A549 (cell line): ENCODE measurements around the gene EPHB4. TPM values are rescaled to one million over a fixed set of nuclear protein-coding genes. Genes with fewer than 3 reads are reported as not detected.

Experiments
- ATAC-seq, 2 experiments: fragments of 200-7000 bp in 1 of 2; fragments of >200 bp in 1 of 2; cut with Nextera tagmentation in 1 of 2; cut with Tn5 transposase in 1 of 2; 3 replicates each; pipeline versions ENCODE4 v1.8.0 to v1.9.1; 2018 to 2020; ENCODE audit warnings: mild to moderate bottlenecking in 1 of 2, moderate library complexity in 1 of 2
- CTCF ChIA-PET: fragments of 300-600 bp; sonication (Branson Sonifier 250); formaldehyde crosslinking; extraction: SDS; loops from one replicate; lab custom pipeline; 2021; ENCODE audit warnings: antibody characterized with exemption, inconsistent platforms; lab: Yijun Ruan, JAX
- POLR2A ChIA-PET: fragments of 350-600 bp; formaldehyde crosslinking; extraction: SDS; loops from one replicate; lab custom pipeline; 2021; ENCODE audit warnings: antibody characterized with exemption, inconsistent platforms; lab: Yijun Ruan, JAX
- DNase-seq, 2 experiments: peaks; one replicate each; pipeline versions ENCODE4 v3.0.0 to v3.0.0-alpha.2; 2011 to 2016; ENCODE audit warnings: low read depth in 1 of 2, low spot score in 1 of 2
- FAIRE-seq: peaks from 2 replicates; lab custom pipeline; 2011; peaks lifted over from hg19 to GRCh38; lab: Jason Lieb, UNC
- H3K27ac ChIP-seq, 2 experiments: fragments of >200 bp; sonication (Bioruptor Twin); formaldehyde crosslinking; 3 replicates each; pipeline ENCODE4 v1.5.1; 2016 to 2017
- H3K4me1 ChIP-seq: fragments of >200 bp; sonication (Bioruptor Twin); formaldehyde crosslinking; 3 replicates; pipeline ENCODE4 v1.6.1; 2016
- H3K4me2 ChIP-seq: fragments of >200 bp; sonication (Bioruptor Twin); formaldehyde crosslinking; 3 replicates; pipeline ENCODE4 v1.6.1; 2016
- H3K4me3 ChIP-seq: fragments of >200 bp; sonication (Bioruptor Twin); formaldehyde crosslinking; 3 replicates; pipeline ENCODE4 v1.5.1; 2016
- H3K9me3 ChIP-seq: fragments of >200 bp; sonication (Bioruptor Twin); formaldehyde crosslinking; 3 replicates; pipeline ENCODE4 v1.6.1; 2016
- CBX8 ChIP-seq: fragments of 200-600 bp; sonication (generic); IDR thresholded peaks from 2 replicates; pipeline ENCODE4 v1.6.1; 2016
- CHD2 ChIP-seq: fragments of 150-350 bp; IDR thresholded peaks from 2 replicates; pipeline ENCODE4 v1.6.1; 2014; ENCODE audit warnings: low read length; ENCODE audit not compliant: partially characterized antibody
- CHD4 ChIP-seq: fragments of 200-600 bp; sonication (generic); IDR thresholded peaks from 2 replicates; pipeline ENCODE4 v1.6.1; 2016; ENCODE audit warnings: antibody characterized with exemption, mild to moderate bottlenecking, borderline replicate concordance
- EP300 ChIP-seq, 2 experiments: fragments of >200 bp; sonication (Bioruptor Twin); formaldehyde crosslinking; IDR thresholded peaks; 2 replicates in 1 of 2; 3 replicates in 1 of 2; pipeline ENCODE4 v1.6.1; 2016 to 2017
- FOSL2 ChIP-seq, 2 experiments: fragments of 450-650 bp in 1 of 2; fragments of >200 bp in 1 of 2; sonication (Bioruptor Twin) in 1 of 2; formaldehyde crosslinking; IDR thresholded peaks; 2 replicates each; pipeline versions ENCODE4 v1.5.0 to v1.6.1; 2016 to 2020; ENCODE audit warnings: mild to moderate bottlenecking in 1 of 2, moderate library complexity in 1 of 2
- JUN ChIP-seq, 2 experiments: fragments of >200 bp; sonication (Bioruptor Twin); formaldehyde crosslinking; IDR thresholded peaks; 2 replicates in 1 of 2; 3 replicates in 1 of 2; pipeline ENCODE4 v1.6.1; 2016 to 2017
- JUNB ChIP-seq: fragments of >200 bp; sonication (Bioruptor Twin); formaldehyde crosslinking; IDR thresholded peaks from 2 replicates; pipeline ENCODE4 v1.6.1; 2016
- MAZ ChIP-seq: fragments of 150-350 bp; IDR thresholded peaks from 2 replicates; pipeline ENCODE4 v1.6.1; 2014; ENCODE audit warnings: antibody characterized with exemption, low read depth, low read length, borderline replicate concordance
- MYC ChIP-seq: IDR thresholded peaks from 2 replicates; pipeline ENCODE4 v1.6.1; 2012; ENCODE audit warnings: mild to moderate bottlenecking, inconsistent platforms, low read length, improper control_type of control experiment, borderline replicate concordance
- NPAS2 ChIP-seq: fragments of 250-450 bp; sonication (Bioruptor Pico); IDR thresholded peaks from 2 replicates; pipeline ENCODE4 v1.8.0; 2022; ENCODE audit warnings: mild to moderate bottlenecking, moderate library complexity, borderline replicate concordance
- NR3C1 ChIP-seq: fragments of >200 bp; sonication (Bioruptor Twin); formaldehyde crosslinking; IDR thresholded peaks from 3 replicates; pipeline ENCODE4 v1.6.1; 2017
- PHF8 ChIP-seq: fragments of 200-600 bp; sonication (generic); IDR thresholded peaks from 2 replicates; pipeline ENCODE4 v1.6.1; 2016; ENCODE audit warnings: low read depth, mild to moderate bottlenecking, antibody characterized with exemption, moderate library complexity, borderline replicate concordance
- RAD21 ChIP-seq, 2 experiments: fragments of >200 bp in 1 of 2; sonication (Bioruptor Twin) in 1 of 2; formaldehyde crosslinking in 1 of 2; IDR thresholded peaks in 1 of 2; conservative IDR thresholded peaks in 1 of 2; 2 replicates in 1 of 2; 3 replicates in 1 of 2; pipeline ENCODE4 v1.6.1; 2012 to 2018; ENCODE audit warnings: inconsistent platforms in 1 of 2
- RCOR1 ChIP-seq: fragments of 150-350 bp; IDR thresholded peaks from 2 replicates; pipeline ENCODE4 v1.6.1; 2014; ENCODE audit warnings: antibody characterized with exemption, low read length, low read depth
- SMC3 ChIP-seq: fragments of >200 bp; sonication (Bioruptor Twin); formaldehyde crosslinking; IDR thresholded peaks from 3 replicates; pipeline ENCODE4 v1.6.1; 2018; ENCODE audit warnings: inconsistent platforms
- TFCP2L1 ChIP-seq: fragments of 250-450 bp; sonication (Bioruptor Pico); IDR thresholded peaks from 2 replicates; pipeline ENCODE4 v1.5.0; 2021; ENCODE audit warnings: mild to moderate bottlenecking
- ZFP36 ChIP-seq: fragments of 450-650 bp; IDR thresholded peaks from 2 replicates; pipeline ENCODE4 v1.6.1; 2014; ENCODE audit warnings: borderline replicate concordance; ENCODE audit not compliant: partially characterized antibody
- ZSCAN20 ChIP-seq: fragments of 250-450 bp; sonication (Bioruptor Pico); IDR thresholded peaks from 2 replicates; pipeline ENCODE4 v1.8.0; 2022; ENCODE audit warnings: mild to moderate bottlenecking, moderate library complexity
- WGBS: methylation state at CpG from one replicate; pipeline ENCODE4 v1.1.6; 2017; ENCODE audit errors: missing lambda C conversion rate; 5-methylcytosine and 5-hydroxymethylcytosine counted together
- polyA plus RNA-seq, 4 experiments: library from polyadenylated mRNA; depleted of rRNA in 3 of 4; stranded (reverse); fragments of >200 nt; fragmentation: RNase III in 1 of 4; extraction: RNeasy Plus Mini Kit Qiagen cat#74134 plus additional on column Dnase treatment in 1 of 4; gene quantifications; 2 replicates in 3 of 4; 3 replicates in 1 of 4; pipeline ENCODE4 v1.2.3, GENCODE V29; 2011 to 2017
- TF ChIP-seq, protein P1 (sequence below): fragments of 250-450 bp; sonication (Bioruptor Pico); IDR thresholded peaks from 2 replicates; pipeline ENCODE4 v1.5.0; 2020; ENCODE audit warnings: low read depth, mild to moderate bottlenecking, moderate library complexity
- TF ChIP-seq, protein P2 (sequence below): fragments of >200 bp; sonication (Bioruptor Twin); formaldehyde crosslinking; IDR thresholded peaks from 3 replicates; pipeline ENCODE4 v1.6.1; 2016
- TF ChIP-seq, protein P3 (sequence below): fragments of 200-600 bp; sonication (generic); IDR thresholded peaks from 2 replicates; pipeline ENCODE4 v1.6.1; 2016; ENCODE audit warnings: antibody characterized with exemption, mild to moderate bottlenecking, moderate library complexity
- TF ChIP-seq, protein P4 (sequence below): fragments of >200 bp; sonication (Bioruptor Twin); formaldehyde crosslinking; IDR thresholded peaks from 3 replicates; pipeline ENCODE4 v1.5.1; 2016

Gene EPHB4
- polyA plus RNA-seq, 2 of the 4 experiments (the other 2 are of a cell fraction) = 30.4 to 40.5 TPM

DNA sequence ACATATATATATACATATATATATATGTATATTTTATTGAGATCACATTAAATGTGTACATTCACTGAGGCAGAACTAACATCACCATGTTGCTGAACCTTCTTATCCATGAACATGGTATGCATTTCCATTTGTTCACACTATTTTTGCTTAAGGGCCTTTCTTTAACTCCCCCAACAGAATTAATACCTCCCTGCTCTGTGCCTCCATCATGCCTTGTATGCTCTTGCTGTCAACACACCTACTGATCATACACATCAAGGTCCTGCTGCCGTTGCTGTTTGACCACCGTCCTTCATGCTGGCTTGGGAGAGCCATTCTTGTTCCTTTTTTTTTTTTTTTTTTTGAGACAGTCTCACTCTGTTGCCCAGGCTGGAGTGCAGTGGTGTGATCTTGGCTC, 43.5 kb downstream of the EPHB4 start:
- H3K27ac ChIP-seq = no peak overlapping the region
- H3K4me3 ChIP-seq = no peak overlapping the region
- ChIA-PET CTCF (no interaction called here), POLR2A (no interaction called here)
- H3K4me2 ChIP-seq = no peak overlapping the region
- no peak for ATAC-seq
- no peaks in the 10 kb centered on the region for H3K4me1 ChIP-seq
- no peak for FAIRE-seq
- DNase-seq = no peak
- WGBS = 88% methylated on average over 2 of the region's 2 CpGs
- H3K9me3 ChIP-seq = peaks cover 5% of the 10 kb centered on the region; the same call in 2 of the 3 replicates
- TF ChIP-seq CBX8 (no peak), NR3C1 (no peak), CHD2 (no peak), SMC3 (no peak), ZSCAN20 (no peak), ZFP36 (no peak), NPAS2 (CRISPR knock-in tag) (no peak)
- TF ChIP-seq, protein P1, sequence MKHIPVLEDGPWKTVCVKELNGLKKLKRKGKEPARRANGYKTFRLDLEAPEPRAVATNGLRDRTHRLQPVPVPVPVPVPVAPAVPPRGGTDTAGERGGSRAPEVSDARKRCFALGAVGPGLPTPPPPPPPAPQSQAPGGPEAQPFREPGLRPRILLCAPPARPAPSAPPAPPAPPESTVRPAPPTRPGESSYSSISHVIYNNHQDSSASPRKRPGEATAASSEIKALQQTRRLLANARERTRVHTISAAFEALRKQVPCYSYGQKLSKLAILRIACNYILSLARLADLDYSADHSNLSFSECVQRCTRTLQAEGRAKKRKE (CRISPR knock-in tag) = no peak
- TF ChIP-seq, protein P2, sequence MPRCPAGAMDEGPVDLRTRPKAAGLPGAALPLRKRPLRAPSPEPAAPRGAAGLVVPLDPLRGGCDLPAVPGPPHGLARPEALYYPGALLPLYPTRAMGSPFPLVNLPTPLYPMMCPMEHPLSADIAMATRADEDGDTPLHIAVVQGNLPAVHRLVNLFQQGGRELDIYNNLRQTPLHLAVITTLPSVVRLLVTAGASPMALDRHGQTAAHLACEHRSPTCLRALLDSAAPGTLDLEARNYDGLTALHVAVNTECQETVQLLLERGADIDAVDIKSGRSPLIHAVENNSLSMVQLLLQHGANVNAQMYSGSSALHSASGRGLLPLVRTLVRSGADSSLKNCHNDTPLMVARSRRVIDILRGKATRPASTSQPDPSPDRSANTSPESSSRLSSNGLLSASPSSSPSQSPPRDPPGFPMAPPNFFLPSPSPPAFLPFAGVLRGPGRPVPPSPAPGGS = no peak

DNA sequence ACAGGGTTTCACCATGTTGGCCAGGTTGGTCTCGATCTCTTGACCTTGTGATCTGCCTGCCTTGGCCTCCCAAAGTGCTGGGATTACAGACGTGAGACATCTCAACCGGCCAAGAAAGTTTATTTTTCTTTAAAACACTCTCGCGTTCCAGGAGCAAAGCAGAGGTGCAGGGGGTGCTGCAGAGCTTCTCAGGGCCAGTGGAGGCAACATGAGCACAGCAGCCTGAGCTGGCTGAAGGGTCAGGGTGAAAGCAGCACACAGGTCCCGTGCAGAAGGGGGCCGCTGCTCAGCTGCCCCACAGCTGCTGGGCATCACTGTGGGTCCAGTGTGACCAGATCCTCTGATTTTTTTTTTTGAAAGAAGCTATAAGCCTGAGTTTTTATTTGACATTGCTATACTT, 46.1 kb downstream of the EPHB4 start:
- DNase-seq = no peak
- peak; percentile 63 to 76; a peak in 5 of 6 replicates for ATAC-seq
- Histone ChIP-seq H3K4me1 (no peaks in the 10 kb centered on the region), H3K27ac (no peak overlapping the region)
- 41% methylated on average over 7 of the region's 7 CpGs for WGBS
- ChIA-PET POLR2A (interaction anchor here (0.5 kb wide), 1 partner anchor 91 kb away, joined by 6 read pairs; no protein-coding TSS in a partner anchor), CTCF (interaction anchor here (1.2 to 1.8 kb wide), 3 partner anchors 18 to 71 kb away, joined by 4 to 9 read pairs (median 6); partner anchors contain the start of gene SLC12A9)
- no peak for FAIRE-seq
- no peak for TF ChIP-seq CHD2
- no peak for TF ChIP-seq TFCP2L1 (CRISPR knock-in tag)
- 0 out of 5 replicates have a peak, but pooled peaks of 1 of the 2 experiments have one; percentile 7 for TF ChIP-seq RAD21 (conservative IDR thresholded peaks at IDR 0.05 in 1 of 2, IDR thresholded peaks at IDR 0.05 in 1 of 2)
- no peak for TF ChIP-seq RCOR1
- TF ChIP-seq, all 56 proteins: peak for 1
- Histone ChIP-seq H3K4me3 (no peak overlapping the region), H3K9me3 (peaks cover 5% of the 10 kb centered on the region; the same call in 2 of the 3 replicates), H3K4me2 (no peak overlapping the region)

DNA sequence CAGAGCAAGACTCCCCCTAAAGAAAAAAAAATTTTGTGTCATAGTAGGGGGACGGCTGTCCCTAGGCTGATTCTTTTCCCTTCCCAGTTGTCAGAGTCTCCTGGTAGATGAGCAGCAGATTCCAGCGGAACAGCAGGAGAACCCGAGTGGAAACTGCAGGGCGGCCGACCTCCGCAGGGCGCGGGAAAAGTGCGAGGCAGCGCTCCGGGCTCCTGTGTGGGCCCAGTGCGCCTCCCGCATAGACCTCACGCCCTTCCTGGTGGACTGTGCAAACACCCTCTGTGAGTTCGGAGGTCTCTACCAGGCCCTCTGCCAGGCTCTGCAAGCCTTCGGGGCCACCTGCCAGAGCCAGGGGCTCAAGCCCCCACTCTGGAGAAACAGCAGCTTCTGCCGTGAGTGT, 48.0 kb downstream of the EPHB4 start:
- POLR2A ChIA-PET = no interaction called here

More for the DNA sequence above, 48.0 kb downstream of the EPHB4 start:
- Histone ChIP-seq H3K4me2 (no peak overlapping the region), H3K9me3 (peaks cover 3% of the 10 kb centered on the region; the same call in 2 of the 3 replicates), H3K27ac (no peak overlapping the region), H3K4me1 (no peaks in the 10 kb centered on the region), H3K4me3 (no peak overlapping the region)
- no peak for FAIRE-seq
- WGBS = 77% methylated on average over 17 of the region's 17 CpGs
- no peak; a peak in 1 of 6 replicates for ATAC-seq
- no peak for DNase-seq
- no peak for TF ChIP-seq FOSL2 (IDR thresholded peaks at IDR 0.05)
- TF ChIP-seq FOSL2 (CRISPR knock-in tag; IDR thresholded peaks at IDR 0.05) = no peak
- TF ChIP-seq MAZ = no peak
- TF ChIP-seq JUN (IDR thresholded peaks at IDR 0.05) = no peak
- TF ChIP-seq, protein P3, sequence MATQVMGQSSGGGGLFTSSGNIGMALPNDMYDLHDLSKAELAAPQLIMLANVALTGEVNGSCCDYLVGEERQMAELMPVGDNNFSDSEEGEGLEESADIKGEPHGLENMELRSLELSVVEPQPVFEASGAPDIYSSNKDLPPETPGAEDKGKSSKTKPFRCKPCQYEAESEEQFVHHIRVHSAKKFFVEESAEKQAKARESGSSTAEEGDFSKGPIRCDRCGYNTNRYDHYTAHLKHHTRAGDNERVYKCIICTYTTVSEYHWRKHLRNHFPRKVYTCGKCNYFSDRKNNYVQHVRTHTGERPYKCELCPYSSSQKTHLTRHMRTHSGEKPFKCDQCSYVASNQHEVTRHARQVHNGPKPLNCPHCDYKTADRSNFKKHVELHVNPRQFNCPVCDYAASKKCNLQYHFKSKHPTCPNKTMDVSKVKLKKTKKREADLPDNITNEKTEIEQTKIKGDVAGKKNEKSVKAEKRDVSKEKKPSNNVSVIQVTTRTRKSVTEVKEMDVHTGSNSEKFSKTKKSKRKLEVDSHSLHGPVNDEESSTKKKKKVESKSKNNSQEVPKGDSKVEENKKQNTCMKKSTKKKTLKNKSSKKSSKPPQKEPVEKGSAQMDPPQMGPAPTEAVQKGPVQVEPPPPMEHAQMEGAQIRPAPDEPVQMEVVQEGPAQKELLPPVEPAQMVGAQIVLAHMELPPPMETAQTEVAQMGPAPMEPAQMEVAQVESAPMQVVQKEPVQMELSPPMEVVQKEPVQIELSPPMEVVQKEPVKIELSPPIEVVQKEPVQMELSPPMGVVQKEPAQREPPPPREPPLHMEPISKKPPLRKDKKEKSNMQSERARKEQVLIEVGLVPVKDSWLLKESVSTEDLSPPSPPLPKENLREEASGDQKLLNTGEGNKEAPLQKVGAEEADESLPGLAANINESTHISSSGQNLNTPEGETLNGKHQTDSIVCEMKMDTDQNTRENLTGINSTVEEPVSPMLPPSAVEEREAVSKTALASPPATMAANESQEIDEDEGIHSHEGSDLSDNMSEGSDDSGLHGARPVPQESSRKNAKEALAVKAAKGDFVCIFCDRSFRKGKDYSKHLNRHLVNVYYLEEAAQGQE = no peak
- TF ChIP-seq JUNB = no peak
- no peak for TF ChIP-seq CHD4
- no peak for TF ChIP-seq TFCP2L1 (CRISPR knock-in tag)
- no peak for TF ChIP-seq MYC
- TF ChIP-seq, protein P4, sequence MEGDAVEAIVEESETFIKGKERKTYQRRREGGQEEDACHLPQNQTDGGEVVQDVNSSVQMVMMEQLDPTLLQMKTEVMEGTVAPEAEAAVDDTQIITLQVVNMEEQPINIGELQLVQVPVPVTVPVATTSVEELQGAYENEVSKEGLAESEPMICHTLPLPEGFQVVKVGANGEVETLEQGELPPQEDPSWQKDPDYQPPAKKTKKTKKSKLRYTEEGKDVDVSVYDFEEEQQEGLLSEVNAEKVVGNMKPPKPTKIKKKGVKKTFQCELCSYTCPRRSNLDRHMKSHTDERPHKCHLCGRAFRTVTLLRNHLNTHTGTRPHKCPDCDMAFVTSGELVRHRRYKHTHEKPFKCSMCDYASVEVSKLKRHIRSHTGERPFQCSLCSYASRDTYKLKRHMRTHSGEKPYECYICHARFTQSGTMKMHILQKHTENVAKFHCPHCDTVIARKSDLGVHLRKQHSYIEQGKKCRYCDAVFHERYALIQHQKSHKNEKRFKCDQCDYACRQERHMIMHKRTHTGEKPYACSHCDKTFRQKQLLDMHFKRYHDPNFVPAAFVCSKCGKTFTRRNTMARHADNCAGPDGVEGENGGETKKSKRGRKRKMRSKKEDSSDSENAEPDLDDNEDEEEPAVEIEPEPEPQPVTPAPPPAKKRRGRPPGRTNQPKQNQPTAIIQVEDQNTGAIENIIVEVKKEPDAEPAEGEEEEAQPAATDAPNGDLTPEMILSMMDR = no peak
- TF ChIP-seq PHF8 = no peak
- TF ChIP-seq, protein P1 (CRISPR knock-in tag) = no peak
- TF ChIP-seq CBX8 = no peak
- no peak for TF ChIP-seq EP300 (IDR thresholded peaks at IDR 0.05)
- CTCF ChIA-PET = interaction anchor here (1.2 to 1.3 kb wide), 2 partner anchors 60 to 73 kb away, joined by 3 to 5 read pairs; partner anchors contain the start of gene SLC12A9
